ENCODE data around the gene NRXN3.
A peak's percentile ranks its signal among the peaks of the same experiment; 100 is the strongest.

NRXN3 gene

DNA sequence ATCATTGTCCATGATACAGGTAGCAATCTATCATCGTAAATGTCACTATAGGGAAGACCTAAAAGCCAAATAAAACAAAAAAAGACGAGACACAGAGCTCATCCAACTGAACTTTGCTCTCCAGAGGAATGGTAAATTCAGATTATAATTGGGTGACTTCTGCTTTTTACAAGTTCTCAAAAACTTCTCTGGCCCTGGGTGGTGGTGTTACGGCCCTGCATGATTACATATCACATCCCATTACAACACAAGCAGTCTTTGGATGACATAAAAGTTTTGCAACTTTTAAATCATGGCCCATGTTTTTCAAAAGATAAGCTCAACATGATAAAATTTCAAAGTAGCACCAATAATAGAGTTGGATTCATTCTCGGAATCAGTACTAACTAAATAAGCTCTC is 1741.6 kb downstream of the NRXN3 start:
- Mint-ChIP-seq H3K4me3 (no peak overlapping the region), H3K27ac (no peak overlapping the region), H3K27me3 (ENCODE audit: low read depth) (no peaks in the 10 kb centered on the region), H3K9me3 (no peaks in the 10 kb centered on the region), H3K36me3 (ENCODE audit: low read depth) (no peaks in the 10 kb centered on the region), H3K4me1 (no peaks in the 10 kb centered on the region)
- TF ChIP-seq, protein P1, sequence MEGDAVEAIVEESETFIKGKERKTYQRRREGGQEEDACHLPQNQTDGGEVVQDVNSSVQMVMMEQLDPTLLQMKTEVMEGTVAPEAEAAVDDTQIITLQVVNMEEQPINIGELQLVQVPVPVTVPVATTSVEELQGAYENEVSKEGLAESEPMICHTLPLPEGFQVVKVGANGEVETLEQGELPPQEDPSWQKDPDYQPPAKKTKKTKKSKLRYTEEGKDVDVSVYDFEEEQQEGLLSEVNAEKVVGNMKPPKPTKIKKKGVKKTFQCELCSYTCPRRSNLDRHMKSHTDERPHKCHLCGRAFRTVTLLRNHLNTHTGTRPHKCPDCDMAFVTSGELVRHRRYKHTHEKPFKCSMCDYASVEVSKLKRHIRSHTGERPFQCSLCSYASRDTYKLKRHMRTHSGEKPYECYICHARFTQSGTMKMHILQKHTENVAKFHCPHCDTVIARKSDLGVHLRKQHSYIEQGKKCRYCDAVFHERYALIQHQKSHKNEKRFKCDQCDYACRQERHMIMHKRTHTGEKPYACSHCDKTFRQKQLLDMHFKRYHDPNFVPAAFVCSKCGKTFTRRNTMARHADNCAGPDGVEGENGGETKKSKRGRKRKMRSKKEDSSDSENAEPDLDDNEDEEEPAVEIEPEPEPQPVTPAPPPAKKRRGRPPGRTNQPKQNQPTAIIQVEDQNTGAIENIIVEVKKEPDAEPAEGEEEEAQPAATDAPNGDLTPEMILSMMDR (IDR thresholded peaks at IDR 0.05; ENCODE audit: unreplicated experiment in 3 of 3), result no peak

DNA sequence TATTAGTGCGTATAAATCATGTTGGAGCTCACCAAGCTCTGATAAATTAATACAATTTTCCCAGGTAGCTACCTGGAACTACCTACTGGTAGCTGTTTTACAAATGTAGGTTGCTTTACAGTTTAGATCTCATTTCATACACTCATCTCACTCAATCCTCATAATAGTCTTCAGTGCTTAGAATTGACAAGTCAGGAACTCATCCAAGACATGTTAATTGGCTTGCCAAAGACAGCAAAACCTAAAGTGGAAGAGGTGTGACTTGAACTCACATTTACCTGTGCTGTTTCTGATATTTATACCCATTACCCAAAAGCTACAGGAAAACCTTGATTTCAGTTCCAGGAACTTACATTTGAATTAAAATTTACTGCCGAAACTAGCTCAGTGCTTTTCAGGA is 1744.4 kb downstream of the NRXN3 start:
- H3K4me1 Mint-ChIP-seq, result no peaks in the 10 kb centered on the region
- peaks cover 8% of the 10 kb centered on the region for H3K9me3 Mint-ChIP-seq
- no peak overlapping the region for H3K4me3 Mint-ChIP-seq
- H3K27me3 Mint-ChIP-seq (ENCODE audit: low read depth), result peaks cover under 1% of the 10 kb centered on the region
- H3K36me3 Mint-ChIP-seq (ENCODE audit: low read depth), result no peaks in the 10 kb centered on the region
- TF ChIP-seq, protein P1 (IDR thresholded peaks at IDR 0.05; ENCODE audit: unreplicated experiment in 3 of 3), result no peak
- no peak overlapping the region for H3K27ac Mint-ChIP-seq

DNA sequence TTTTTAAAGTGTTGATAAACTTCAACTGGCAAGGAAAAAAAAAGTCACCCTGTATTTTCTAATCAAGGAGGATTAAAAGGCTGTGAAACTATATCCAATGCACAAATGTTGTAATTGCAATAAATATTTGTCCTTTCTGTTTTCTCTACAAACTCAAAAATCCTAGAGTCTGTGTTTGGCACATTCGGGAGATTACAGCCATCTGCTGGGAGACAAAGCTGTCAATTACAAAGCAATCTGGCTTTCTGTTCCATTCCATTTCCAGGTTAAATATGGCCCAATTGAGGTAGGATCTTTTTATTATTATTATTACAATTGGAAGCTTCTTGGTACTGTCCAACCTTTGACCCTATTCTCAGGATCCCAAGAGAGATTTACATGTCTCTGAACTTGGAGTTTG is 1745.2 kb downstream of the NRXN3 start:
- no peak overlapping the region for H3K4me3 Mint-ChIP-seq

DNA sequence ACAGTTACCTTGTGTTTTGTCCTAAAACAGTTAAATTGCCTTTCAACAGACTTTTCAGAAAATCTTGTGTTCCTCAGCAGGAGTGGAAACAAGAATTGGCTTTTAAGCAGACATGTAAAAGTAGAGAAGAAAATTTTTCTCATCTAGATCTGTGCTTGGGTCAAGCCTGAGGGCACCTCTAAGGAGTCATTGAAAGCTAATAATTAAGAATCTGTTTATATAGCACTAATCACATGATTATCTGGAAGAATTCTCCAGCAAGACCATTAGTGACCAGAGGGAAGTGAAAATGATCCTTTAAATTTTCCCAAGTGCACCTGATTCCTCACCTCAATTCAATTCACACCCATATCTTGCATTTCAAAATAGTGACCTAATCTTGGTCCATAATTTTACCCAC is 1746.1 kb downstream of the NRXN3 start:
- Mint-ChIP-seq H3K9me3 (peaks cover 13% of the 10 kb centered on the region), H3K27me3 (ENCODE audit: low read depth) (peaks cover 7% of the 10 kb centered on the region)

More for the DNA sequence above, 1745.2 kb downstream of the NRXN3 start:
- peak overlapping the region in 1 of 3 experiments; percentile 76 for H3K27ac Mint-ChIP-seq
- H3K4me1 Mint-ChIP-seq, result no peaks in the 10 kb centered on the region
- H3K27me3 Mint-ChIP-seq (ENCODE audit: low read depth), result peaks cover 7% of the 10 kb centered on the region
- H3K36me3 Mint-ChIP-seq (ENCODE audit: low read depth), result no peaks in the 10 kb centered on the region
- TF ChIP-seq, protein P1 (IDR thresholded peaks at IDR 0.05; ENCODE audit: unreplicated experiment in 3 of 3), result no peak
- peaks cover 8% of the 10 kb centered on the region for H3K9me3 Mint-ChIP-seq

DNA sequence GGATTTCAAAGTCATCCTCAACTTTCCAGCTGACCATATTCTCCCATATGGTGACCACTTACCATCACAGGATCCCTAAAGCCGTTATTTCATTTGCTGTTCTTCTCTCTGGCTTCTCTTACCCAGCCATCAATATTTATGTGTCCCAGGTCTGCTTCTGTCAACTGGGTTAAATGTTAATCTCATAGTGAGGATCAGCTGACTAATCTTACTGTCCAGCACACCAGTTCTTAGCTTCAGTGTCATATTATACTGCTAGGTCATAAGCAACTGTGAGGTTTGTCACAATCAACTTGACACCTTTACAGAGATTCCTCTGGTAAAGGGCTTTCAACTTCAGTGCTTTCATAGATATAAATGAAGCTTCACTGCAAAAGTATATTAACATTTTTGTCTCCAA is 1746.7 kb downstream of the NRXN3 start:
- Mint-ChIP-seq H3K9me3 (peaks cover 14% of the 10 kb centered on the region), H3K4me1 (no peaks in the 10 kb centered on the region)

More for the DNA sequence above, 1746.1 kb downstream of the NRXN3 start:
- TF ChIP-seq, protein P1 (IDR thresholded peaks at IDR 0.05; ENCODE audit: unreplicated experiment in 3 of 3), result no peak
- Mint-ChIP-seq H3K4me1 (no peaks in the 10 kb centered on the region), H3K27ac (peak overlapping the region in 1 of 3 experiments; percentile 76), H3K36me3 (ENCODE audit: low read depth) (no peaks in the 10 kb centered on the region), H3K4me3 (no peak overlapping the region)

More for the DNA sequence above, 1746.7 kb downstream of the NRXN3 start:
- H3K36me3 Mint-ChIP-seq (ENCODE audit: low read depth), result no peaks in the 10 kb centered on the region
- TF ChIP-seq, protein P1 (IDR thresholded peaks at IDR 0.05; ENCODE audit: unreplicated experiment in 3 of 3), result no peak
- H3K27me3 Mint-ChIP-seq (ENCODE audit: low read depth), result peaks cover 7% of the 10 kb centered on the region
- peak overlapping the region in 1 of 3 experiments; percentile 76 for H3K27ac Mint-ChIP-seq
- H3K4me3 Mint-ChIP-seq, result no peak overlapping the region
